GM12878 (cell line): Measurements from ENCODE around the gene RAPGEF6. TPM values are rescaled to one million over a fixed set of nuclear protein-coding genes. Genes with fewer than 3 reads are reported as not detected.
A peak's percentile ranks its signal among the peaks of the same experiment; 100 is the strongest.

Experiments used
- ATAC-seq: fragments of 200-7000 bp; cut with Tn5 transposase; 3 replicates; pipeline ENCODE4 v1.9.1; 2020; ENCODE audit warnings: mild to moderate bottlenecking, moderate library complexity
- BruUV-seq: library from RNA; stranded (reverse); fragments of 400-500 nt; replicated peaks from 2 replicates; lab custom pipeline; 2021; lab: Mats Ljungman, UMichigan
- CTCF ChIA-PET: fragments of 300-600 bp; sonication (Branson Sonifier 250); formaldehyde crosslinking; extraction: SDS; loops from one replicate; lab custom pipeline; 2021; ENCODE audit warnings: inconsistent platforms; lab: Yijun Ruan, JAX
- POLR2A ChIA-PET: fragments of 350-600 bp; formaldehyde crosslinking; extraction: SDS; loops from one replicate; lab custom pipeline; 2021; ENCODE audit warnings: inconsistent platforms; lab: Charles Lee
- RAD21 ChIA-PET: fragments of 300-600 bp; sonication (Branson Sonifier 250); formaldehyde crosslinking; loops from one replicate; lab custom pipeline; 2023; ENCODE audit warnings: antibody characterized with exemption; ENCODE audit not compliant: unreplicated experiment; lab: Charles Lee
- SMC1A ChIA-PET: fragments of 300-600 bp; sonication (Branson Sonifier 250); formaldehyde crosslinking; loops from one replicate; lab custom pipeline; 2023; ENCODE audit not compliant: unreplicated experiment, uncharacterized antibody; lab: Charles Lee
- DNase-seq: peaks from one replicate; pipeline ENCODE4 v3.0.0-alpha.2; 2011; ENCODE audit warnings: low read depth, low spot score
- FAIRE-seq: peaks from 3 replicates; lab custom pipeline; 2011; peaks lifted over from hg19 to GRCh38; lab: Jason Lieb, UNC
- H2AFZ ChIP-seq: 2 replicates; pipeline ENCODE4 v1.6.0; 2011; ENCODE audit warnings: low read depth, low read length, control low read depth; ENCODE audit not compliant: control insufficient read depth
- H3K27ac ChIP-seq: 2 replicates; pipeline ENCODE4 v1.5.1; 2011; ENCODE audit warnings: control low read depth; ENCODE audit not compliant: control insufficient read depth, insufficient read depth
- H3K27me3 ChIP-seq, 2 experiments: replicated peaks in 1 of 2; 2 replicates each; pipeline versions ENCODE4 v1.6.0 to v1.6.1; 2011; ENCODE audit warnings: low read length in 1 of 2; ENCODE audit not compliant: control insufficient read depth in 2 of 2, insufficient read depth in 2 of 2
- H3K36me3 ChIP-seq, 2 experiments: 2 replicates each; pipeline ENCODE4 v1.5.1; 2011; ENCODE audit warnings: low read length in 1 of 2; ENCODE audit not compliant: control insufficient read depth in 2 of 2, insufficient read depth in 2 of 2
- H3K4me1 ChIP-seq: 2 replicates; pipeline ENCODE4 v1.6.1; 2011; ENCODE audit warnings: mild to moderate bottlenecking, low read length, moderate library complexity, mixed read lengths; ENCODE audit not compliant: control insufficient read depth, insufficient read depth
- H3K4me2 ChIP-seq: 2 replicates; pipeline ENCODE4 v1.6.0; 2011; ENCODE audit warnings: control low read depth; ENCODE audit not compliant: control insufficient read depth, insufficient read depth
- H3K4me3 ChIP-seq: fragments of 200-600 bp; sonication (generic); 2 replicates; pipeline ENCODE4 v1.5.1; 2016
- H3K79me2 ChIP-seq: 2 replicates; pipeline ENCODE4 v1.6.0; 2011; ENCODE audit warnings: low read length; ENCODE audit not compliant: control insufficient read depth, insufficient read depth
- H3K9ac ChIP-seq: 2 replicates; pipeline ENCODE4 v1.8.0; 2011; ENCODE audit warnings: low read length, control low read depth, mixed read lengths; ENCODE audit not compliant: control insufficient read depth, insufficient read depth
- H3K9me3 ChIP-seq: replicated peaks from 3 replicates; pipeline ENCODE4 v1.5.1; 2011; ENCODE audit warnings: mild to moderate bottlenecking, low read length; ENCODE audit not compliant: control insufficient read depth, insufficient read depth
- H4K20me1 ChIP-seq: 2 replicates; pipeline ENCODE4 v1.6.0; 2011; ENCODE audit not compliant: control insufficient read depth, insufficient read depth
- CEBPZ ChIP-seq: fragments of 150-350 bp; IDR thresholded peaks from 2 replicates; pipeline ENCODE4 v1.6.1; 2016; ENCODE audit warnings: low read depth, low read length
- GABPA ChIP-seq: IDR thresholded peaks from 2 replicates; pipeline ENCODE4 v1.6.1; 2014; ENCODE audit warnings: antibody characterized with exemption, low read depth, mild to moderate bottlenecking, inconsistent platforms
- HCFC1 ChIP-seq: fragments of 150-350 bp; IDR thresholded peaks from 2 replicates; pipeline ENCODE4 v1.6.1; 2014; ENCODE audit warnings: low read length
- MEF2B ChIP-seq: fragments of 450-650 bp; IDR thresholded peaks from 2 replicates; pipeline ENCODE4 v1.6.1; 2018; ENCODE audit warnings: mild to moderate bottlenecking, moderate library complexity; ENCODE audit not compliant: partially characterized antibody, poor library complexity, severe bottlenecking
- MXI1 ChIP-seq: fragments of 150-350 bp; IDR thresholded peaks from 2 replicates; pipeline ENCODE4 v1.6.1; 2011; ENCODE audit warnings: low read depth, mild to moderate bottlenecking, inconsistent platforms, low read length, improper control_type of control experiment
- NRF1 ChIP-seq: conservative IDR thresholded peaks from 2 replicates; pipeline ENCODE4 v1.6.1; 2011; ENCODE audit warnings: mild to moderate bottlenecking, low read depth, low read length, improper control_type of control experiment
- POLR2AphosphoS5 ChIP-seq: IDR thresholded peaks from 2 replicates; pipeline ENCODE4 v1.6.1; 2011; ENCODE audit warnings: mild to moderate bottlenecking, low read length, inconsistent platforms
- POU2F2 ChIP-seq: IDR thresholded peaks from 3 replicates; pipeline ENCODE4 v1.6.1; 2011; ENCODE audit warnings: low read depth, mild to moderate bottlenecking, low read length, borderline replicate concordance
- SIX5 ChIP-seq: IDR thresholded peaks from 2 replicates; pipeline ENCODE4 v1.6.1; 2011; ENCODE audit warnings: mild to moderate bottlenecking, low read depth, low read length, moderate library complexity; ENCODE audit not compliant: severe bottlenecking
- SMARCA5 ChIP-seq: fragments of 450-650 bp; IDR thresholded peaks from 2 replicates; pipeline ENCODE4 v1.6.1; 2017; ENCODE audit warnings: mild to moderate bottlenecking
- SRF ChIP-seq, 2 experiments: IDR thresholded peaks; 2 replicates each; pipeline ENCODE4 v1.6.1; 2011; ENCODE audit warnings: low read depth in 2 of 2, low read length in 2 of 2, mild to moderate bottlenecking in 1 of 2, moderate library complexity in 1 of 2
- TBL1XR1 ChIP-seq: IDR thresholded peaks from 2 replicates; pipeline ENCODE4 v1.6.1; 2012; ENCODE audit warnings: low read depth, low read length, improper control_type of control experiment
- TCF3 ChIP-seq: IDR thresholded peaks from 2 replicates; pipeline ENCODE4 v1.6.1; 2012; ENCODE audit warnings: low read depth, mild to moderate bottlenecking, low read length, borderline replicate concordance; ENCODE audit not compliant: insufficient read depth
- ZNF687 ChIP-seq: fragments of 450-650 bp; IDR thresholded peaks from 2 replicates; pipeline ENCODE4 v1.6.1; 2017; ENCODE audit warnings: mild to moderate bottlenecking, moderate library complexity
- in situ Hi-C: fragments of 300-500 bp; cut with MboI; formaldehyde crosslinking; loops from 9 replicates; pipeline ENCODE4 v1.14.3; 2018; ENCODE audit warnings: mixed read lengths
- intact Hi-C: fragments of 100-400 bp; cut with micrococcal nuclease; formaldehyde crosslinking; loops from one replicate; pipeline ENCODE4 v1.14.2; 2022; ENCODE audit not compliant: unreplicated experiment
- polyA plus RNA-seq, 11 experiments: library from polyadenylated mRNA; depleted of rRNA in 4 of 11; unstranded in 6 of 11; stranded (reverse) in 5 of 11; fragments of >200 nt; fragmentation: Nextera tagmentation in 4 of 11; fragmentation: Illumina TruSeq in 1 of 11; extraction: Ambion mirVana in 4 of 11; extraction: Trizol in 1 of 11; gene quantifications; 1 replicate in 1 of 11; 2 replicates in 10 of 11; pipeline versions ENCODE4 v1.2.1 to v1.2.3, GENCODE V29; 2011 to 2016; ENCODE audit warnings: inconsistent platforms in 2 of 11, missing spikeins in 2 of 11, low read depth in 1 of 11
- total RNA-seq, 4 experiments: library from RNA; depleted of rRNA in 3 of 4; stranded (reverse); fragments of >200 nt in 3 of 4; fragmentation: Illumina TruSeq in 1 of 4; extraction: Trizol in 1 of 4; gene quantifications; 2 replicates each; pipeline versions ENCODE4 v1.2.1 to v1.2.3, GENCODE V29; 2013 to 2021

The RAPGEF6 gene
- total and polyA plus RNA-seq, 10 of the 15 experiments (the other 5 are each of a cell fraction or from before 2014, with no cell fraction given) = 2.9 to 24.0 (median 14.2) TPM

GRCh38 chr5:131378721-131379541, 256.1 kb downstream of the RAPGEF6 start:
- H3K4me2 ChIP-seq = peak overlapping the region; percentile 86
- CTCF ChIA-PET = interaction anchor here (0.8 to 1.7 kb wide), 6 partner anchors 22 to 128 kb away, joined by 3 to 7 read pairs (median 3); no protein-coding TSS in a partner anchor
- TF ChIP-seq TBL1XR1 = no peak
- TF ChIP-seq SIX5 = no peak
- TF ChIP-seq MXI1 = no peak
- TF ChIP-seq CEBPZ = no peak
- TF ChIP-seq SMARCA5 = 0 out of 2 replicates have a peak, but pooled peaks have one; percentile 18
- 0 out of 2 replicates have a peak, but pooled peaks have one; percentile 10 for TF ChIP-seq GABPA
- no peak for TF ChIP-seq NRF1
- TF ChIP-seq MEF2B = no peak
- no peak for TF ChIP-seq SRF (IDR thresholded peaks at IDR 0.05; ENCODE audit: low read depth in 2 of 2, low read length in 2 of 2)
- TF ChIP-seq HCFC1 = no peak
- TF ChIP-seq POLR2AphosphoS5 = 0 out of 2 replicates have a peak, but pooled peaks have one; percentile 35
- TF ChIP-seq TCF3 = no peak
- peak; percentile 46; the same call in 1 of the 2 replicates for TF ChIP-seq ZNF687
- TF ChIP-seq POU2F2 = peak; percentile 65; the same call in 2 of the 3 replicates

More at GRCh38 chr5:131378721-131379541, 256.1 kb downstream of the RAPGEF6 start:
- Histone ChIP-seq H3K4me3 (peak overlapping the region; percentile 4; the same call in 1 of the 2 replicates), H3K27me3 (no peaks in the 10 kb centered on the region), H3K36me3 (no peaks in the 10 kb centered on the region), H3K79me2 (peaks cover 90% of the 10 kb centered on the region), H4K20me1 (no peaks in the 10 kb centered on the region), H3K27ac (peak overlapping the region; percentile 95), H3K4me1 (peaks cover 85% of the 10 kb centered on the region), H3K9ac (peak overlapping the region; percentile 60), H3K9me3 (no peaks in the 10 kb centered on the region), H2AFZ (no peak overlapping the region)
- BruUV-seq = no TSS peak
- FAIRE-seq = peak; percentile 49
- SMC1A ChIA-PET = interaction anchor here (0.7 to 7.0 kb wide), 26 partner anchors 9 to 213 kb away, joined by 3 to 55 read pairs (median 6); partner anchors contain the start of gene HINT1
- DNase-seq = no peak
- POLR2A ChIA-PET = interaction anchor here (0.9 to 3.4 kb wide), 8 partner anchors 10 to 165 kb away, joined by 3 to 28 read pairs (median 4); partner anchors contain the start of gene CDC42SE2
- ATAC-seq = peak; percentile 24
- RAD21 ChIA-PET = interaction anchor here (0.9 to 11.3 kb wide), 14 partner anchors 17 to 170 kb away, joined by 3 to 145 read pairs (median 5); partner anchors contain the start of gene CDC42SE2
- in situ Hi-C loops = no loop called here
- intact Hi-C loops = loop anchor here (2.0 kb wide), 1 partner anchor 106 kb away; no protein-coding TSS in a partner anchor
